Ovary (tissue), 9 donors: ENCODE results near the gene ALK. TPM values are rescaled to one million over a fixed set of nuclear protein-coding genes. Genes with fewer than 3 reads are reported as not detected.

Experiments
- DNase-seq, 5 donors: peaks; one replicate each; pipeline ENCODE4 v3.0.0-alpha.2; 2019 to 2020
- H3K27ac ChIP-seq, 2 donors: fragments of 200-600 bp; one replicate each; pipeline versions ENCODE4 v1.5.1 to v1.8.0; 2019 to 2022
- H3K27me3 ChIP-seq: fragments of 200-600 bp; one replicate; pipeline ENCODE4 v1.8.0; 2022
- H3K36me3 ChIP-seq: fragments of 200-600 bp; sonication (generic); one replicate; pipeline ENCODE4 v1.5.1; 2019
- H3K4me1 ChIP-seq: one replicate; pipeline ENCODE4 v1.8.1; 2013; ENCODE audit warnings: mild to moderate bottlenecking, moderate library complexity; ENCODE audit not compliant: insufficient read depth
- H3K4me3 ChIP-seq: fragments of 200-600 bp; sonication (generic); one replicate; pipeline ENCODE4 v1.5.1; 2017
- H3K9me3 ChIP-seq, 2 donors: fragments of 200-600 bp in 1 of 2; sonication (generic) in 1 of 2; one replicate each; pipeline versions ENCODE4 v1.5.1 to v1.8.1; 2013 to 2019; ENCODE audit warnings: mild to moderate bottlenecking in 1 of 2, moderate library complexity in 1 of 2
- CTCF ChIP-seq, 3 donors: fragments of 450-650 bp in 2 of 3; fragments of 200-600 bp in 1 of 3; IDR thresholded peaks; one replicate each; pipeline versions ENCODE4 v1.5.1 to v1.8.0; 2016 to 2022; ENCODE audit warnings: antibody characterized with exemption in 3 of 3, mild to moderate bottlenecking in 1 of 3
- EP300 ChIP-seq: sonication (generic); formaldehyde crosslinking; IDR thresholded peaks from one replicate; pipeline ENCODE4 v1.6.1; 2017; ENCODE audit warnings: antibody characterized with exemption
- POLR2A ChIP-seq: fragments of 450-650 bp; IDR thresholded peaks from one replicate; pipeline ENCODE4 v1.6.1; 2017; ENCODE audit warnings: antibody characterized with exemption, mild to moderate bottlenecking, moderate library complexity
- WGBS, 3 donors: extraction: QIAGEN DNeasy Blood & Tissue Kit in 1 of 3; methylation state at CpG; one replicate each; pipeline versions ENCODE4 v1.1.5 to v1.1.7; 2013 to 2017; 5-methylcytosine and 5-hydroxymethylcytosine counted together
- intact Hi-C, 4 donors: fragments of 100-400 bp; cut with DNase I; formaldehyde crosslinking; loops; one replicate each; pipeline versions ENCODE4 v1.11.0 to v1.15.1; 2022 to 2023
- polyA plus RNA-seq, 2 donors: library from polyadenylated mRNA; stranded (reverse); fragments of 200-250 nt in 1 of 2; fragments of 350-450 nt in 1 of 2; fragmentation: Illumina TruSeq in 1 of 2; extraction: RNeasy Lipid Tissue Mini Kit (QIAGEN cat#74804) in 1 of 2; gene quantifications; one replicate each; pipeline ENCODE4 v1.2.3, GENCODE V29; 2013 to 2014
- total RNA-seq, 7 donors: library from RNA; depleted of rRNA in 2 of 7; stranded (reverse); fragments of >200 nt in 2 of 7; fragmentation: NEBNext Ultra II Directional in 3 of 7; extraction: Animal tissue kit (Norgen Biotek cat#: 25700) in 3 of 7; gene quantifications; one replicate each; pipeline versions ENCODE4 v1.1.0 to v1.2.4, GENCODE V29; 2016 to 2023
- donor health status: DM: no; HTN: no; CAD: no; lungs with moderate emphysema.
- donor health status: DM: no; HTN: no; CAD: no.
- donor health status: Bipolar disorder and iron deficiency.
- donor health status: DM: yes; HTN: yes; CAD: no.
- donor health status: DM: no; HTN: no; CAD: no.
- donor health status: DM: yes; HTN: yes; CAD: no.

The ALK gene
- total and polyA plus RNA-seq, 9 donors, result 0.05 to 1.7 (median 0.23) TPM; not detected in 1

GRCh38 chr2:29871541-29871940 lies 49.8 kb downstream of the ALK start:
- no peaks in the 10 kb centered on the region for H3K9me3 ChIP-seq
- no peak overlapping the region for H3K4me3 ChIP-seq
- intact Hi-C loops, result no loop called here
- H3K27me3 ChIP-seq, result no peaks in the 10 kb centered on the region
- no peaks in the 10 kb centered on the region for H3K4me1 ChIP-seq
- no peaks in the 10 kb centered on the region for H3K36me3 ChIP-seq
- no peak for DNase-seq
- WGBS, 3 donors, result 62 to 79% (median 77%) methylated on average over 2 of the region's 2 CpGs
- TF ChIP-seq CTCF (IDR thresholded peaks at IDR 0.05) (no peak), POLR2A (no peak), EP300 (no peak)
- no peak overlapping the region for H3K27ac ChIP-seq

- 78 to 90% (median 88%) methylated on average over 1 of the region's 1 CpG for WGBS, 3 donors
- H3K27me3 ChIP-seq, result no peaks in the 10 kb centered on the region
- intact Hi-C loops, result no loop called here
- no peaks in the 10 kb centered on the region for H3K9me3 ChIP-seq
- TF ChIP-seq CTCF (IDR thresholded peaks at IDR 0.05) (no peak), POLR2A (no peak), EP300 (no peak)
- DNase-seq, result no peak
- H3K27ac ChIP-seq, result no peak overlapping the region
- H3K4me3 ChIP-seq, result no peak overlapping the region
- no peaks in the 10 kb centered on the region for H3K4me1 ChIP-seq
- H3K36me3 ChIP-seq, result no peaks in the 10 kb centered on the region
Observed at GRCh38 chr2:29865512-29865911, 55.9 kb downstream of the ALK start.

GRCh38 chr2:29864988-29865387 lies 56.4 kb downstream of the ALK start:
- Histone ChIP-seq H3K9me3 (no peaks in the 10 kb centered on the region), H3K4me3 (no peak overlapping the region), H3K27ac (no peak overlapping the region), H3K4me1 (no peaks in the 10 kb centered on the region), H3K27me3 (no peaks in the 10 kb centered on the region), H3K36me3 (no peaks in the 10 kb centered on the region)
- intact Hi-C loops, result no loop called here
- no peak for TF ChIP-seq EP300
- no peak for TF ChIP-seq POLR2A
- no peak for TF ChIP-seq CTCF (IDR thresholded peaks at IDR 0.05)
- 0 to 23% (median 2%) methylated on average over 1 of the region's 1 CpG for WGBS, 3 donors
- DNase-seq, result no peak

- Histone ChIP-seq H3K4me3 (no peak overlapping the region), H3K36me3 (no peaks in the 10 kb centered on the region), H3K27ac (no peak overlapping the region), H3K4me1 (no peaks in the 10 kb centered on the region), H3K9me3 (no peaks in the 10 kb centered on the region), H3K27me3 (no peaks in the 10 kb centered on the region)
- 81 to 88% (median 84%) methylated on average over 7 of the region's 7 CpGs for WGBS, 3 donors
- TF ChIP-seq CTCF (IDR thresholded peaks at IDR 0.05) (no peak), POLR2A (no peak), EP300 (no peak)
- intact Hi-C loops, result no loop called here
- no peak for DNase-seq
Observed at GRCh38 chr2:29855924-29856639, 65.3 kb downstream of the ALK start.
